ENCODE data around the gene FBXL15. TPM values are rescaled to one million over a fixed set of nuclear protein-coding genes. Genes with fewer than 3 reads are reported as not detected.
A peak's percentile ranks its signal among the peaks of the same experiment; 100 is the strongest.

Gene FBXL15
- total and polyA plus RNA-seq, 4 donors: 9.4 to 40.4 (median 18.6) TPM

- Histone ChIP-seq H3K27me3 (ENCODE audit: control insufficient read depth in 3 of 3, insufficient read depth in 3 of 3, low read length in 2 of 3) (peaks cover 0 to 17% (median 8%) of the 10 kb centered on the region in 3 donors), H3K27ac (ENCODE audit: low read depth in 1 of 2, low read length in 1 of 2) (peak overlapping the region; percentile 89 to 91), H3K9me3 (ENCODE audit: control insufficient read depth in 4 of 4, insufficient read depth in 3 of 4, low read length in 3 of 4) (no peaks in the 10 kb centered on the region), H3K4me3 (peak overlapping the region; percentile 88), H3K4me1 (ENCODE audit: control insufficient read depth in 5 of 5, insufficient read depth in 5 of 5, low read length in 5 of 5) (peaks cover 0 to 28% (median 16%) of the 10 kb centered on the region in 5 donors), H3K36me3 (ENCODE audit: control insufficient read depth in 4 of 4, insufficient read depth in 4 of 4, low read length in 4 of 4) (peaks cover 0 to 17% (median 9%) of the 10 kb centered on the region in 4 donors), H3K9ac (ENCODE audit: insufficient read depth in 1 of 2, low read length in 2 of 2) (no peak overlapping the region)
- DNase-seq (no peak), ATAC-seq (ENCODE audit: insufficient read depth, low FRiP score) (no peak)
- TF ChIP-seq, protein P1, sequence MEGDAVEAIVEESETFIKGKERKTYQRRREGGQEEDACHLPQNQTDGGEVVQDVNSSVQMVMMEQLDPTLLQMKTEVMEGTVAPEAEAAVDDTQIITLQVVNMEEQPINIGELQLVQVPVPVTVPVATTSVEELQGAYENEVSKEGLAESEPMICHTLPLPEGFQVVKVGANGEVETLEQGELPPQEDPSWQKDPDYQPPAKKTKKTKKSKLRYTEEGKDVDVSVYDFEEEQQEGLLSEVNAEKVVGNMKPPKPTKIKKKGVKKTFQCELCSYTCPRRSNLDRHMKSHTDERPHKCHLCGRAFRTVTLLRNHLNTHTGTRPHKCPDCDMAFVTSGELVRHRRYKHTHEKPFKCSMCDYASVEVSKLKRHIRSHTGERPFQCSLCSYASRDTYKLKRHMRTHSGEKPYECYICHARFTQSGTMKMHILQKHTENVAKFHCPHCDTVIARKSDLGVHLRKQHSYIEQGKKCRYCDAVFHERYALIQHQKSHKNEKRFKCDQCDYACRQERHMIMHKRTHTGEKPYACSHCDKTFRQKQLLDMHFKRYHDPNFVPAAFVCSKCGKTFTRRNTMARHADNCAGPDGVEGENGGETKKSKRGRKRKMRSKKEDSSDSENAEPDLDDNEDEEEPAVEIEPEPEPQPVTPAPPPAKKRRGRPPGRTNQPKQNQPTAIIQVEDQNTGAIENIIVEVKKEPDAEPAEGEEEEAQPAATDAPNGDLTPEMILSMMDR (IDR thresholded peaks at IDR 0.05; ENCODE audit: control extremely low read depth, extremely low read depth): no peak
- 0% methylated on average over 5 to 14 of the region's 14 CpGs for WGBS, 2 donors
Observed at GRCh38 chr10:102421507-102421756, 796 bp downstream of the FBXL15 start.

DNA sequence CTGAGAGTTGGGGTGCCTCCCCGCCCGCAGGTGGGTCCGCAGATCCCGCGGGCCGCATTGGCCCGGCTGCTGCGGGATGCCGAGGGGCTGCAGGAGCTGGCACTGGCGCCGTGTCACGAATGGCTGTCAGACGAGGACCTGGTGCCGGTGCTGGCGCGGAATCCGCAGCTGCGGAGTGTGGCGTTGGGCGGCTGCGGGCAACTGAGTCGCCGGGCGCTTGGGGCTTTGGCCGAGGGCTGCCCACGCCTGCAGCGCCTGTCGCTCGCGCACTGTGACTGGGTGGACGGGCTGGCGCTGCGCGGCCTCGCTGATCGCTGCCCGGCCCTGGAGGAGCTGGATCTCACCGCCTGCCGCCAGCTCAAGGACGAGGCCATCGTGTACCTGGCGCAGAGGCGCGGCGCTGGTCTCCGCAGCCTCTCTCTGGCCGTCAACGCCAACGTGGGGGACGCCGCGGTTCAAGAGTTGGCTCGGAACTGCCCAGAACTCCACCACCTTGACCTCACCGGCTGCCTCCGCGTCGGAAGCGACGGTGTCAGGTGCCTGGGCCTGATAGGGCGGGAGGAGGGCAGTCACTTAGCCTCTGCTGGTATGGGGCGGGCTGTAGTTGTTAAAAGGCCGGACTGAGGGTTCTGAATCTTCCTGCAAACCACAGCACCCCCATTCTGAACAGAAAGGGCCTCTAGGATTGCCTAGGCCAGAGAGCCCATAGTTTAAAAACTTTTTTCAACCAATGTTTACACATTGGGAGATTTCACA is 1.3 kb downstream of the FBXL15 start:
- 0 to 1% methylated on average over 49 to 62 of the region's 62 CpGs for WGBS, 2 donors
- DNase-seq (no peak), ATAC-seq (ENCODE audit: insufficient read depth, low FRiP score) (peak; percentile 20)
- H3K27me3 ChIP-seq (ENCODE audit: control insufficient read depth in 3 of 3, insufficient read depth in 3 of 3, low read length in 2 of 3): peaks cover 0 to 17% (median 8%) of the 10 kb centered on the region in 3 donors
- H3K36me3 ChIP-seq (ENCODE audit: control insufficient read depth in 4 of 4, insufficient read depth in 4 of 4, low read length in 4 of 4): peaks cover 0 to 17% (median 9%) of the 10 kb centered on the region in 4 donors
- peak overlapping the region; percentile 88 for H3K4me3 ChIP-seq
- TF ChIP-seq, protein P1 (IDR thresholded peaks at IDR 0.05; ENCODE audit: control extremely low read depth, extremely low read depth): no peak
- H3K4me1 ChIP-seq (ENCODE audit: control insufficient read depth in 5 of 5, insufficient read depth in 5 of 5, low read length in 5 of 5): peaks cover 0 to 28% (median 16%) of the 10 kb centered on the region in 5 donors
- no peak overlapping the region for H3K9ac ChIP-seq (ENCODE audit: insufficient read depth in 1 of 2, low read length in 2 of 2)
- H3K27ac ChIP-seq (ENCODE audit: low read depth in 1 of 2, low read length in 1 of 2): peak overlapping the region; percentile 89 to 91
- no peaks in the 10 kb centered on the region for H3K9me3 ChIP-seq (ENCODE audit: control insufficient read depth in 4 of 4, insufficient read depth in 3 of 4, low read length in 3 of 4)

DNA sequence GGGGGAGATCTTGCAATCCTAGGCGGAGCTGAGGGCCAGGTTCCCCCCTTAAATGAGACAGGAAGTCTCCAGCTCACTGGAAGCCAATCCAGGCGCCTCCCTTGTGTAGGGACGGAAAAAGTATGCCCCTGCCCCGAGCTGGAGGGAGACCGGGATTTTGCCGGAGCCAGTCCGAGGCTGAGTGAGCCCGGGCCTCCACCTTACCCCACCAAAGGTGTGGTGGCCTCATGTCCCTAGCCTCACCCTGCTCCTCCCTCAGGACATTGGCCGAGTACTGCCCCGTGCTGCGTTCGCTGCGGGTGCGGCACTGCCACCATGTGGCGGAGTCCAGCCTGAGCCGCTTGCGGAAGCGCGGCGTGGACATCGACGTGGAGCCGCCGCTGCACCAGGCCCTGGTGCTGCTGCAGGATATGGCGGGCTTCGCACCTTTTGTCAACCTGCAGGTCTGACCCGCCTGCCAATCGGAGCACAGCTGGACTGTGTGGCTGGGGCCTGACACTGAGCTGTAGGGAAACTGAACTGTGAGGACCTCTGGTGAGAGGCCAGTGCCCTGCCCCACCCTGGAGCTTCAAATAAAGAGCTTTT is 2.0 kb downstream of the FBXL15 start:
- Histone ChIP-seq H3K9me3 (ENCODE audit: control insufficient read depth in 4 of 4, insufficient read depth in 3 of 4, low read length in 3 of 4) (no peaks in the 10 kb centered on the region), H3K27me3 (ENCODE audit: control insufficient read depth in 3 of 3, insufficient read depth in 3 of 3, low read length in 2 of 3) (peaks cover 0 to 15% (median 8%) of the 10 kb centered on the region in 3 donors), H3K4me3 (peak overlapping the region; percentile 36), H3K4me1 (ENCODE audit: control insufficient read depth in 5 of 5, insufficient read depth in 5 of 5, low read length in 5 of 5) (peaks cover 0 to 28% (median 16%) of the 10 kb centered on the region in 5 donors), H3K27ac (ENCODE audit: low read depth in 1 of 2, low read length in 1 of 2) (peak overlapping the region; percentile 89 to 91), H3K36me3 (ENCODE audit: control insufficient read depth in 4 of 4, insufficient read depth in 4 of 4, low read length in 4 of 4) (peaks cover 0 to 17% (median 9%) of the 10 kb centered on the region in 4 donors), H3K9ac (ENCODE audit: insufficient read depth in 1 of 2, low read length in 2 of 2) (no peak overlapping the region)
- WGBS, 2 donors: 2 to 8% methylated on average over 28 of the region's 28 CpGs
- DNase-seq: peak; percentile 51 to 71 (median 58)
- ATAC-seq (ENCODE audit: insufficient read depth, low FRiP score): peak; percentile 50
- TF ChIP-seq, protein P1 (IDR thresholded peaks at IDR 0.05; ENCODE audit: control extremely low read depth, extremely low read depth): peak; percentile 65
